T1000 (cell line): ENCODE measurements around the gene HEMK1.
A peak's percentile ranks its signal among the peaks of the same experiment; 100 is the strongest.

Experiments used
- DNase-seq: peaks from one replicate; lab custom pipeline; 2025; ENCODE audit warnings: mixed read lengths; lab: John Stamatoyannopoulos, UW

The HEMK1 gene

GRCh38 chr3:50568947-50569749 is at the start of gene HEMK1:
TSS of gene HEMK1 (plus strand) at chr3:50569522. CDS start at chr3:50571105, 1,583 bp downstream.
- DNase-seq, result peak; percentile 97

- DNase-seq, result no peak
Observed at GRCh38 chr3:50520849-50521248, 48.5 kb upstream of the HEMK1 start.

DNA sequence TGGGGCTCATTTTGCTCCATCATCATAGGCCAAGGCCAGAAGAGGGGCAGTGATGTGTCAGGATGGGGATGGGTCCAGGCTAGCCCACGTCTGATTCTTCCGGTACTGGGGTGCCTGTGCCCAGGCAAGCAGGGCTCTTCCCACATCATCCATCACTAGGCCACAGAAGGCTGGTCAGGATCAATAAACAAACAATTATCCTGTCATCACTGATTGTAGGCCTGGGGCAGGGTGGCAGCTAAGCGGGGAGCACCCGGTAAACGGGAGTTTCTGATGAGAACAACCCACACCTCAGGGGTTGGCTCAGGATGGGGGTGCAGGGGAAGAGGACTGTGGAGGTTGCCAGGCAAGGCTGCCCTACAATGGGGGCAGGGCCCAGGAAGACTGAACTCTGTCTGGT is 47.8 kb upstream of the HEMK1 start:
- DNase-seq, result no peak

DNA sequence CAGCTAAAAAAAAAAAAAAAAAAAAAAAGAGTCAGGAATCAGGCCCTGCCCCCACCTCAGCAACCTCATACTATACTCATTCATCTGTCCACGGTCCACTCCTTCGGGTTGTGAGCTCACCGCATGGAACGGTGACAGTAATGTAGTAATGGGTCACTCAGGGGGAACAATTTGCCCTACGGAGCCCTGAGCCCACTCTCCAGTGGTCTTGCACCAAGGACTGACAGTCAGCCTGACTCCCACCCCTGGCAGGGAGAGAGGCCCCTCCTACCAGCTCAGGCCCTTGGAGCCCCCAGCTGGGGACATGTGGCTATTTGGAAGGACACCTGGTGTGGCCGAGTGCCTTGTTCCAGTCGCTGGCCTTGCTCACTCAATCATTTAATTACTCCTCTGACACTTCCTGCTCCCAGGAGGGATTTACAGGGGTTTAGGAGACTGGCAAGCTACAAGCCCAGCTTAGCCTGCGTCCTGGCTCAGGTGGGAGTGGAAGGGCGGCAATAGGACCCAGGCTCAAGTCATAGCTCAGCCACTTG is 46.0 kb upstream of the HEMK1 start:
- no peak for DNase-seq

GRCh38 chr3:50524746-50525145 is 44.6 kb upstream of the HEMK1 start:
- no peak for DNase-seq

DNA sequence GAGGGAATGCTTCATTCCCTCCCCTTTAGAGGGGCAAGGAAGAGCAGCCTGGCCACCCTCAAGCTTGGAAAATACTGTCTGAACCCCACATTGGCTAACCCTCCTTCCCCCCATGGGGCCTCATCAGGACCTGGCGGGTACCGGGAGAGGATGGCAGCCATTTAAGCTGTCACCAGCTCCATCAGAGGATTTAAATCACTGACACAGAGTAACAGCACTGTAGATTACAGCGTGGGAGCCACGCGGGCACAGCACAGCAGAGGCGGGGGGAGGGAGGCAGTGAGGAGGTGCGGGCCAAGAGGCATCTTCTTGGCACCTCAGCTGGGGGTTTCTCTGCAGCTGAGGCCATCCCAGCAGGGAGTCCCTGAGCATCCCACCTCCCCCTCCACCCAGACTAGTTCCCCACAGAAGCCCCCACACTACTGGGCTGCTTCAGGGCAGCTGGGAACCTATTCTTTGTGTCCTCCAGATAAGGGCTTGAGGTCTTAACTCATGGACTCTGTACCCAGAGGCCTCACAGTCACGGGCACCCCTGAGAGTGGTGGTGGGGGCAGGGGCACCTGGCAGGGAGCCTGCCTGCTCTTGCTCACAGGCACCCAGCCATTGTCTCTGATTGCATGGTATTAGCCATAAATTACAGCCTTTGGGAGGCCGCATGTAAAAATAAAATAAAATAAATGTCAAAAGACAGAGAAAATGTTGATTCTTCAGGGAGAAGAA is 44.0 kb upstream of the HEMK1 start:
- no peak for DNase-seq

GRCh38 chr3:50525987-50526386 is 43.3 kb upstream of the HEMK1 start:
- DNase-seq, result no peak

DNA sequence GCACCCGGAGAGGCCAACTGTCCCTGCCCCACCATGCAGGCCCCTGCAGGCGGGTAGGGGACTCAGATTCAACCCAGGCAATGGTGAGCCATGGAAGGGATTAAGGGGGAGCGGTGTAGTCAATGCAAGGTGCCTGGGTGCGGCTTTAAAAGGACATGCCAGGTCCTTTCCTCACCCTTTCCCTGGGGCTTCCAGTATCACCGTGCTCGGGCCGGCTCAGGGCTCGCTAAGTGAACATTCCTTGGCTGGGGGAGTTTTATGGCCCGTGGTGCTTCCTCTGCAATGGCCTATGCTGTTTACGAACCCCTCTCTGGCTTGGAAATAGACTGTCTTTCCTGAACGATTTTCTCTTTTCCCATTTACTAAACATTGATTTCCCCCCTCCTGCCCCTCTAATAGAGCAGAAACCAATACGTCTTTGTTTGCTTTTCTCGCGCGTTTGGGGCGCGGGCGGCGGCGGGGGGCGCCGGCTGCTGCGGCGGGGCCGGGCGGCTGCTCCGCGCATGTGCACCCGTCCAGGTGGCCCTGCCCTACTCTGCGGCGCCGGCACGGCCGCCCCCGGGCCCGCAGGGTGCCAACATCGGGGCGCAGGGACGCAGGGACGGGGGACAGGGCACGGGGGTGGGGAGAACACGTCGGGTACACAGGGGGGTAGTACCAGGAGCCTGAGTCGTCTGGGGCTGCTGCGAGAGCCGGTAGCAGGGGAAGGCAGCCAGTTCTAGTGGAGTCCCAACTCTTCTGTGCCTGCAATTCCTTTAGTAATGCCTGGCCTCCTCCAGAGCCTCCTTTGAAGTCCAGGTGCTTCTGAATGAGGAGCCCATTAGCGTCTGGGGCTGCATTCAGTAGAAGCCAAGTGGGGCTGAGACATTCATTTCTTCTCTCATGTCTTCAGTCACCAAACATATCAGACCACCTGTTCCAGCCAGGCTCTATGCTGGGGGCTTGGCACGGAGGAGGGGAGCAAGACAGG is 39.0 kb upstream of the HEMK1 start:
- no peak for DNase-seq

DNA sequence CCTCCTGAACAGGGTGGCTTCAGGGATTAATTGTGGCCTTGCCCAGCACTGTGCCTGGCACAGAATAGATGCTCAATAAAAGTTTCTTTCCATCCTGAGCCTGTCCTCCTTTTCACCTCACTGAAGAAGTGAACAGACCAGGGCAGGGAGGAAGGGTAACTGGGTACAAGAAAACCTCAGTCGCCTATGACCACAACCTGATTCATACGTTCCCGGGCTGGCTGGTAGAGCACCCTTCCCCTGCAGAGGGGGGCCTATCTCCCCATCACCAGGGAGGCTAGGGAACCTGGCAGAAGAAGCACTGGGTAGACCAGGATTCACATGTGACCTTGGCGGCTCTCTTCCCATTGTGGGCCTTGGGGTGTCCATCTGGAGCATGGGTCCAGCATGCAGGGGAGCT is 38.1 kb upstream of the HEMK1 start:
- DNase-seq, result no peak

GRCh38 chr3:50532062-50532705 is 37.1 kb upstream of the HEMK1 start:
- no peak for DNase-seq

- DNase-seq, result no peak
Observed at GRCh38 chr3:50533316-50533715, 36.0 kb upstream of the HEMK1 start.

DNA sequence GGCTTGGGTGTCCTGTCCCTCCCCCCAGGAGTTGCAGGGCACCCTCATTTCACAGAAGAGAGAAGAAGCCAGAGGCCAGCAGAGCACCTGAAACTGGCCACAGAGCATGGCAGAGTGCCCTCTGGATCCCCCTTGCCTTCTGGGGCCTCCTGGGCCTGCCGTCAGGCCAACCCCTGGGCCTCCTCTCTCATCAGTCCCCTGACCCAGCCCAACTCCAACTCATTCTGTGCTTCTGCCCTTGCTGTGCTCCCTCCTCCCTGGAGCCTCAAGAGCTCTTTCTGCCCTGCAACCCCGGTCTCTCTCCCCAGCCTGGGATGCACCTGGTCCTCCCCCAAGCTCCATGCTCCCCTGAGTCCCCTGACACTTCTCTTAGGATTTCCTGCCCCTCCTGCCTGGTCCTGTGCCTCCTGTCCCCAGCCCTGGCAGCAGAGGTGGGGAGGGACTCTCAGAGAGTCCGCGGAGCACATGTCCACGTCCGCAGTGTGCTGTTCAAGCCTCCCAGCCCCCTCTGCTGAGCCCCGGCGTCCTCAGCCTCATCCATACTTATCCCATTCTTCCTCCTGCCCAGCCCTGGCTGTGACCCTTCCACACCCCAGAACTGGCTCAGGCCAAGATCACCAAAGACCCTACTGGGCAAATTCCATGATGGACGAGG is 35.4 kb upstream of the HEMK1 start:
- DNase-seq, result no peak

DNA sequence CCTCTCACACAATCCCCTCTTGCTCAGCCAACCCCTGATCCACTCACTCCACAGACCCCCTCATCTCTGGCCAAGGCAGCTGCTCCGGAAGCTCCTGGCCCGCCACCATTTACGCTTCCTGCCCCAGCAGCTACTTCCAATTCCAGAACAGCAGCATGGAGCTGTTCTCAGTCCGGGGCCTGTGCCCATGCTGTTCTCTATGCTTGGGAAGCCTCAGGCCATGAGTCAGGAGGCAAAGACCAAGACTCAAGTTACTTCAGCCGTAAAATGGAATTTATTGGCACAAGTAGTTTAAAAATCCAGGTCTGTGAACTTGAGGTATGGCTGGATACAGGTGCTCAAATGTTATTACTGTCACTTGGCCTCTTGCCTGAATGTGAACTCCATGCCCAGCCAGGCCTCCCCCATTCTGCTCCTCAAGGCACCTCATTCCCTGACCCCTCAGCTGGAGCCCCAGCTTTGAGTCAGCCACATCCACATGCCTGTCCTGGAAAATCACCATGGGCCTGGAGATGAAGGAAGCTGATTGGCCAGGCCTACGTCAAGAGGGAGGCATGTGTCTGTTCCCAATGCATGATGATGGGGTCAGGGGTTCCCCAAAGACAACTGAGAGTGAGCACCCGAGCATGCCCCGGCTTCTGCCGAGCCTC is 34.5 kb upstream of the HEMK1 start:
- DNase-seq, result no peak

DNA sequence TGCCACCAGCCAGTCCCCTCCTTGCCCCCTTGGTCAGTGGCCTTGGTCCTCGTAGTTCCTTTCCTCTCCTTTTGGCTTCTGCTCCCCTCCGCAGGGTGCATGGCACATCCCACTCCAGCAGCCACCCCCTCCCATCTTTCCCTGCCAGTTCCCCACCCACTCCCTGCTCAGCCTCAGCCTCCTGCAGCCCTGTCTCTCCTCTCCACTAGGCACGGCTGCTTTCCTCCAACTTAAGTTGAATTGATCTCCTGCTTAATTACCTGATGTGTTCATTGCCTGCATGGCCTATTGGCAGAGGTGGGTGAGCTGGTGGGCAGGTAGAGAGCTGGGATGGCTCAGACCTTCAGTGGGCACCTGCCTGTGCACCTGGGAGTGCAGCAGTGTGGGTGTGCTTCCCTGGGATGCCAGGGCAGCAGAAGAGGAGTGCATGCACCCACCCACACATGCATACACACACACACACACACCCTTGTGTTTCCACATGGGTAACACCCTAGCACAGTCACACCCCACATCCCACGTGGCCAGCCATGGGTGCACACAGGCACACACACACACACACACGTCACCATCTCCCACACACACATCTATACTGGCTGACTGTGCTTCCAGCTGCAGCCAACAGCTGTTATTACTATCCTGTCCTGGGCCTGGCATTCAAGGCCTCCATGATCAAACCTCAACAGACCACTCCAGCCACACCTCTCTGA is 32.7 kb upstream of the HEMK1 start:
- no peak for DNase-seq

DNA sequence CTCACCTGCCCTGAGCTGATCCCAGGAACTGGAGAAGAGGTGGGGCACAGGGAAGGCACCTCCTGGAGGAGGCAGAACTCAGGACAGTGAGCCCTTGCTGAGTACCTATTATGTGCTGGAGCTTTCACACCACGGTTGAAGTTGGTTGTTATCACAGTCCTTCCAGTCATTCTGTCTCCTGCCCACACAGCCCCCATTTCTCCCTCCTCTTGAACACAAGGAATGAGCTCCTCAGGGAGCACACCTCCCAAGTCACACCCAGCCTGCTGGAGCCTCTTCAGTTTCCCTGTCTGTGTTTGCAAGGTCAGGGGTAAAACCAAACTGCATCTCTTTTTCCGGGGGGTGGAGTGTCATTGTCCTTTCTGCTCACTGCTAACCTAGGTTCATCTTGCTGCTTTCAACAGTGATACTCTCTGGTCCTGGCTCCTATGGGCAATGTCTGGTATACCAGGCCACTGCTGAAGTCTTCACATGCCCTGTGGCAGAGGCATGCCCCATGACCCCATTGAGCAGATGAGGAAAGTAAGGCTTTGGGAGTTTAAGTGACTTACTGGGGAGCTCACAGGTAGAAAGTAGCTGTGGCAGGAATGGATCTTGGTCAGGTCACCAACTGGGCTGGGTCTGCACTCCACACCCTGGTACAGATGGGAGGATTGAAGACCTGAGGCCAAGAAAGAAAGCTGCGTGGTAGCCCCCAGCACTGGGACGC is 31.7 kb upstream of the HEMK1 start:
- DNase-seq, result no peak

DNA sequence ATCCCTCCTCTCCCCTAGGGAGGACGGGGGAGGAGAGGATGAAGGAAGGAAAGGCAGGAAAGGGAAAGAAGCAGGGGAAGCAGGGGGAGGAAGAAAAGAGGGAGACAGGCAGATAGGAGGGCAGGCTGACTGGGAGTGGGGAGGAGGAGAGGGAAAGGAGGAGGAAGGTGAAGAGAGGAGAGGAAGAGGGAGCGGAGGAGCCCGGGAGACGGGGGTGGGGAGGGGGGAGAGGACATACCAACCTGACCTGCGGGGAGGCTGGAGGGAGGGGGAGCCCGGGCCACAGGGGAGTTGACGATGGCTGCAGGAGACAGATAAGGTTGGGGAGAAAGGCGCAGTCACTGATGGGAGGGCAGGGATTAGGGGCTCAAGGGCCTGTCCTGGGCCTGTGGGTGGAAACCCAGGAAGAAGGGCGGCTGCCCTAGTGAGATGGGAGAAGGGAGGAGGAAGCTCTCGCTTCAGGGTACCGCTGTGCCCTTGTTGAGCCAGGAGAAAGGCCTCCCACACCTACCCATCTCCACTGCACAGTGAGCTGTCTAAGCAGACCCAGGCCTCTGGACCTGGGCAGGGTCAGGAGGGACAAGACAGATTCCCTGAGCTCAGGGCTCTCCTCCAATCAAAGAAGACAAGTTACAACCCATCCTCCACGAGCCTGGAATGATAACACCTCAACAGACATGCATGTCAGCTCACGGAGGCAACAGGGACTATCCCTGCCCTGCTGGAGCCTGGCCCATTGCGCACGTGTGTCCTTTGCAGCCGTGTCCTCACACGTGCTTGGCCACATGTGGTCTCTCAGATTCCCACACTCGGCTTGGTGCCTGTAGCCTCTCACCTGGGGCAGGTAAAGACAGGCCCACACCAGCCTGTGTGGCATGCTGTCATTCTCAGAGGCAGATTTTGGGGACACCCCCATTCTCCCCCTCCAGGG is 29.7 kb upstream of the HEMK1 start:
- no peak for DNase-seq

DNA sequence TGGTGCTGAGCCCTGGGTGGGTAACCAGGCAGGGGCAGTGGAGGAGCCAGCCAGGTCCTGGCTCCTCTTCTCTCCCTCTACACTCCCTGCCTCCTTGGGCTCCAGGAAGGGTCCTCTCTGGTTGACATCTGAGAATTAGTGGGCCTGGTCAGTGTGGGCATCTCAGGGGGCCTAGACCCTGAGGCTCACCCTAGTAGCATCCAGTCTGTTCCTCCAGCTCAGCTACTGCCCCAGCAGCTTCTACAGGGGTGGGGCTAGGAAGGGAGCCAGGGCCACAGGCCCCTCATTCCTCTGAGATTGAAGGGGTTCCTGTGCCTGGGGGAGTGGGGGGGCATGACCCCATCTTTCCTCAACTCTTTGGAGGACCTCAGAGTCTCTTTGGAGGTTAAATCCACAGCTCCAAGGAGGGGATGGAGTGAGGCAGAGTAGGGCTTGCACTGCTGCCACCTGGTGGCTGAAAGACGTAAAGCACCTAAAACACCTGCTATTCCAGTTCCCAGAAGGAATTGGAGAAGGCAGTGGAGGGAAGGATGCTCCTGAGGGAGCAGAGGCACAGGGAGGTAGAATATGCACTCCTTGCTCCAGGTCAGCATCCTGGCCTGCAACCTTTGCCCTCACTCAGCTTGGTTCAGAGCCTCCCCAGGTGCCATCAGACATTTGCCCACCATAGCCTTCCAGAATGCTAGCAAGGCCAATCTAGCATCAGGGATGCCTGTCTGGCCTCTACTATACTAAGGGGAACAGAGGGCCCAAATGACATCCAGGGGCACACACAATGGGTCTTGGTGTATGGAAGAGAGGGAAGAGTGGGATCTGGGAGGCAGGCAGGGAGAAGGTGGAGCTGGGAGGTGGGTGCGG is 26.9 kb upstream of the HEMK1 start:
- DNase-seq, result peak; percentile 65
